Measurements from ENCODE around the gene TNFRSF9. TPM values are rescaled to one million over a fixed set of nuclear protein-coding genes. Genes with fewer than 3 reads are reported as not detected.

TNFRSF9 gene
- total RNA-seq, 1 experiment from 2014 or later = 0.23 TPM

- ATAC-seq (no peak), DNase-seq (ENCODE audit: low read depth, low spot score) (no peak)
- Histone ChIP-seq H3K4me3 (ENCODE audit: low read depth in 2 of 2, low read length in 2 of 2) (no peak overlapping the region), H3K36me3 (ENCODE audit: control insufficient read depth, insufficient read depth, low read length) (no peaks in the 10 kb centered on the region), H3K9me3 (ENCODE audit: control insufficient read depth, insufficient read depth, low read depth, low read length) (no peaks in the 10 kb centered on the region), H3K27ac (ENCODE audit: low read length) (no peak overlapping the region), H3K4me1 (ENCODE audit: control insufficient read depth, insufficient read depth, low read length) (no peaks in the 10 kb centered on the region), H3K27me3 (ENCODE audit: control insufficient read depth, insufficient read depth, low read length) (no peaks in the 10 kb centered on the region)
- intact Hi-C loops (cut with micrococcal nuclease; ENCODE audit: unreplicated experiment) (no loop called here), in situ Hi-C loops (cut with HindIII; ENCODE audit: low pct_unique_long_range_greater_than_20kb, low sequenced_read_pairs) (no loop called here)
- ChIA-PET POLR2A (interaction anchor here (0.7 kb wide), 1 partner anchor 56 kb away, joined by 12 read pairs; the partner anchor contains the start of gene PARK7), CTCF (interaction anchor here (0.6 kb wide), 1 partner anchor 418 kb away, joined by 13 read pairs; no protein-coding TSS in a partner anchor)
- no TSS peak for BruUV-seq (replicated peaks)
- TF ChIP-seq CTCF (IDR thresholded peaks at IDR 0.05) (no peak), POLR2AphosphoS5 (IDR thresholded peaks at IDR 0.05; ENCODE audit: low read depth, low read length) (no peak), REST (IDR thresholded peaks at IDR 0.05; ENCODE audit: insufficient read depth in 1 of 2, low read depth in 2 of 2, low read length in 1 of 2) (no peak), SIN3A (IDR thresholded peaks at IDR 0.05; ENCODE audit: borderline replicate concordance, insufficient read depth, low read depth, low read length) (no peak), TCF7L2 (IDR thresholded peaks at IDR 0.05; ENCODE audit: low read depth, low read length) (no peak)
These were observed 35.4 kb downstream of the TNFRSF9 start for GRCh38 chr1:7905262-7905661.

- peak overlapping the region; percentile 24 to 56 for H3K4me3 ChIP-seq (ENCODE audit: low read depth in 2 of 2, low read length in 2 of 2)
- no TSS peak for BruUV-seq (replicated peaks)
- peak; percentile 97 for ATAC-seq
- no peaks in the 10 kb centered on the region for H3K4me1 ChIP-seq (ENCODE audit: control insufficient read depth, insufficient read depth, low read length)
- no peak overlapping the region for H3K27ac ChIP-seq (ENCODE audit: low read length)
- ChIA-PET POLR2A (no interaction called here), CTCF (interaction anchor here (0.6 to 0.7 kb wide), 2 partner anchors 61 to 235 kb away, joined by 3 to 4 read pairs; no protein-coding TSS in a partner anchor)
- DNase-seq (ENCODE audit: low read depth, low spot score) = peak; percentile 66
- H3K9me3 ChIP-seq (ENCODE audit: control insufficient read depth, insufficient read depth, low read depth, low read length) = no peaks in the 10 kb centered on the region
- intact Hi-C loops (cut with micrococcal nuclease; ENCODE audit: unreplicated experiment) = loop anchor here (5.0 kb wide), 1 partner anchor 235 kb away; no protein-coding TSS in a partner anchor
- TF ChIP-seq SIN3A (IDR thresholded peaks at IDR 0.05; ENCODE audit: borderline replicate concordance, insufficient read depth, low read depth, low read length) = no peak
- TF ChIP-seq CTCF (IDR thresholded peaks at IDR 0.05) = peak; percentile 87
- peak; percentile 97 for TF ChIP-seq TCF7L2 (IDR thresholded peaks at IDR 0.05; ENCODE audit: low read depth, low read length)
- no peak for TF ChIP-seq REST (IDR thresholded peaks at IDR 0.05; ENCODE audit: insufficient read depth in 1 of 2, low read depth in 2 of 2, low read length in 1 of 2)
- TF ChIP-seq POLR2AphosphoS5 (IDR thresholded peaks at IDR 0.05; ENCODE audit: low read depth, low read length) = no peak
- in situ Hi-C loops (cut with HindIII; ENCODE audit: low pct_unique_long_range_greater_than_20kb, low sequenced_read_pairs) = no loop called here
- H3K36me3 ChIP-seq (ENCODE audit: control insufficient read depth, insufficient read depth, low read length) = no peaks in the 10 kb centered on the region
- H3K27me3 ChIP-seq (ENCODE audit: control insufficient read depth, insufficient read depth, low read length) = no peaks in the 10 kb centered on the region
These were observed 38.1 kb downstream of the TNFRSF9 start for GRCh38 chr1:7902478-7903085.

Data from Panc1 (cell line).